Hepatocyte (in vitro differentiated cells): ENCODE measurements around the gene SLX4.

Source experiments
- EZH2phosphoT487 ChIP-seq: fragments of 200-600 bp; sonication (generic); IDR thresholded peaks from one replicate; pipeline ENCODE4 v1.6.1; 2018; ENCODE audit warnings: antibody characterized with exemption, mild to moderate bottlenecking, low read depth, moderate library complexity; ENCODE audit not compliant: unreplicated experiment, severe bottlenecking
- TF ChIP-seq, protein P1 (sequence below): fragments of 200-600 bp; sonication (generic); IDR thresholded peaks from 2 replicates; pipeline ENCODE4 v1.5.1; 2016; ENCODE audit warnings: antibody characterized with exemption, mild to moderate bottlenecking; ENCODE audit not compliant: poor library complexity

DNA sequence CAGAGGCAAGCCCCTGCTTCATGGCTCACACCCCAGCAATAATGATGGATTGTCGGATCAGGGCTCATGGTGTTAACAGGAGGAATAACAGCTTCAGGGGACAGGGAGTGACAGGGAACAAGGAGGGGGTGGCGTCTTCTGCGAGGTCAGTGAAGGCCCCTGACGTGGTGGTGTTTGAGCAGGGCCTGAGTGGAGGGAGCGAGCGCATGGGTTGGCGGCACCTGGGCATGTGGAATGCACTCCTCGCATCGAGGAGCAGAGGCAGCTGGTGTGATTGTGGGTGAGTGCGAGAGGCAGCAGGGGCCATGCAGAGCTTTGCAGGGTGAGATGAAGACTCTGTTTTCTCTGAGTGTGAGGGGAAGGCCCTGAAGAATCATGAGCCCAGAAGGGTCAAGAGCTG is 77.3 kb downstream of the SLX4 start:
- TF ChIP-seq, protein P1, sequence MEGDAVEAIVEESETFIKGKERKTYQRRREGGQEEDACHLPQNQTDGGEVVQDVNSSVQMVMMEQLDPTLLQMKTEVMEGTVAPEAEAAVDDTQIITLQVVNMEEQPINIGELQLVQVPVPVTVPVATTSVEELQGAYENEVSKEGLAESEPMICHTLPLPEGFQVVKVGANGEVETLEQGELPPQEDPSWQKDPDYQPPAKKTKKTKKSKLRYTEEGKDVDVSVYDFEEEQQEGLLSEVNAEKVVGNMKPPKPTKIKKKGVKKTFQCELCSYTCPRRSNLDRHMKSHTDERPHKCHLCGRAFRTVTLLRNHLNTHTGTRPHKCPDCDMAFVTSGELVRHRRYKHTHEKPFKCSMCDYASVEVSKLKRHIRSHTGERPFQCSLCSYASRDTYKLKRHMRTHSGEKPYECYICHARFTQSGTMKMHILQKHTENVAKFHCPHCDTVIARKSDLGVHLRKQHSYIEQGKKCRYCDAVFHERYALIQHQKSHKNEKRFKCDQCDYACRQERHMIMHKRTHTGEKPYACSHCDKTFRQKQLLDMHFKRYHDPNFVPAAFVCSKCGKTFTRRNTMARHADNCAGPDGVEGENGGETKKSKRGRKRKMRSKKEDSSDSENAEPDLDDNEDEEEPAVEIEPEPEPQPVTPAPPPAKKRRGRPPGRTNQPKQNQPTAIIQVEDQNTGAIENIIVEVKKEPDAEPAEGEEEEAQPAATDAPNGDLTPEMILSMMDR = no peak
- TF ChIP-seq EZH2phosphoT487 = no peak
